T-cell (primary cell): ENCODE measurements around the gene CTNNBL1. TPM values are rescaled to one million over a fixed set of nuclear protein-coding genes. Genes with fewer than 3 reads are reported as not detected.

Source experiments
- ATAC-seq, 4 experiments: fragments of 200-7000 bp in 3 of 4; fragments of 150-1000 bp in 1 of 4; cut with Tn5 transposase; replicated peaks in 1 of 4; 1 replicate in 3 of 4; 2 replicates in 1 of 4; pipeline ENCODE4 v1.10.0; 2021; ENCODE audit warnings: moderate library complexity in 3 of 4, mild to moderate bottlenecking in 2 of 4, moderate number of reproducible peaks in 1 of 4
- CTCF ChIA-PET, 2 donors: fragments of 300-600 bp; sonication (Branson Sonifier 250); formaldehyde crosslinking; loops; one replicate each; lab custom pipeline; 2022; ENCODE audit warnings: antibody characterized with exemption in 2 of 2; lab: Charles Lee
- POLR2A ChIA-PET, 2 donors: fragments of 300-600 bp; sonication (Branson Sonifier 250); formaldehyde crosslinking; loops; one replicate each; lab custom pipeline; 2022; ENCODE audit warnings: antibody characterized with exemption in 2 of 2; lab: Charles Lee
- DNase-seq, 35 experiments: peaks; one replicate each; pipeline versions ENCODE4 v3.0.0 to v3.0.0-alpha.2; 2013 to 2023
- H3K27ac ChIP-seq: one replicate; pipeline ENCODE4 v1.5.1; 2013; ENCODE audit warnings: low read length
- H3K27me3 ChIP-seq, 2 experiments: replicated peaks in 1 of 2; 1 replicate in 1 of 2; 2 replicates in 1 of 2; pipeline versions ENCODE4 v1.6.1 to v1.7.0; 2013; ENCODE audit warnings: low read length in 1 of 2, mixed read lengths in 1 of 2; ENCODE audit not compliant: control insufficient read depth in 2 of 2, insufficient read depth in 2 of 2; ENCODE audit errors: extremely low read depth in 1 of 2
- H3K36me3 ChIP-seq, 2 donors: 1 replicate in 1 of 2; 2 replicates in 1 of 2; pipeline versions ENCODE4 v1.6.1 to v1.7.0; 2013; ENCODE audit warnings: low read length in 1 of 2; ENCODE audit not compliant: control insufficient read depth in 2 of 2, insufficient read depth in 1 of 2; ENCODE audit errors: extremely low read depth in 1 of 2
- H3K4me1 ChIP-seq, 2 experiments: 1 replicate in 1 of 2; 2 replicates in 1 of 2; pipeline versions ENCODE4 v1.6.1 to v1.7.0; 2013; ENCODE audit warnings: low read length in 2 of 2, mixed read lengths in 1 of 2; ENCODE audit not compliant: insufficient read depth in 2 of 2, control insufficient read depth in 1 of 2; ENCODE audit errors: extremely low read depth in 1 of 2
- H3K4me3 ChIP-seq, 2 donors: 1 replicate in 1 of 2; 2 replicates in 1 of 2; pipeline versions ENCODE4 v1.5.1 to v1.7.0; 2013; ENCODE audit warnings: mild to moderate bottlenecking in 2 of 2, low read length in 1 of 2, moderate library complexity in 1 of 2; ENCODE audit not compliant: control insufficient read depth in 1 of 2; ENCODE audit errors: extremely low read depth in 1 of 2
- H3K9me3 ChIP-seq: 2 replicates; pipeline ENCODE4 v1.7.0; 2013
- H3K27ac Mint-ChIP-seq, 2 donors: one replicate each; pipeline ENCODE4 v1.8.0; 2020 to 2021; ENCODE audit warnings: mild to moderate bottlenecking in 2 of 2, mixed read lengths in 2 of 2
- H3K27me3 Mint-ChIP-seq, 2 donors: one replicate each; pipeline ENCODE4 v1.8.0; 2021 to 2022; ENCODE audit warnings: mixed read lengths in 2 of 2
- H3K36me3 Mint-ChIP-seq: one replicate; pipeline ENCODE4 v1.8.0; 2021; ENCODE audit warnings: mixed read lengths
- H3K4me1 Mint-ChIP-seq, 3 donors: one replicate each; pipeline ENCODE4 v1.8.0; 2020 to 2022; ENCODE audit warnings: mixed read lengths in 3 of 3, mild to moderate bottlenecking in 1 of 3
- H3K4me3 Mint-ChIP-seq, 3 donors: one replicate each; pipeline ENCODE4 v1.8.0; 2020 to 2022; ENCODE audit warnings: mild to moderate bottlenecking in 3 of 3, mixed read lengths in 3 of 3, moderate library complexity in 3 of 3
- H3K9me3 Mint-ChIP-seq, 3 donors: one replicate each; pipeline ENCODE4 v1.8.0; 2020 to 2022; ENCODE audit warnings: mixed read lengths in 3 of 3
- WGBS: methylation state at CpG from one replicate; pipeline ENCODE4 v1.1.5; 2013; ENCODE audit warnings: missing lambda C conversion rate; ENCODE audit not compliant: insufficient coverage; 5-methylcytosine and 5-hydroxymethylcytosine counted together
- total RNA-seq, 35 experiments: library from RNA in 6 of 35; stranded (reverse) in 6 of 35; fragments of 120-200 nt in 1 of 35; gene quantifications; one replicate each; pipeline versions ENCODE4 v1.2.1 to v1.2.4 and lab custom pipeline; 2013 to 2026

Gene CTNNBL1
- total RNA-seq, 5 donors from 2014 or later (not counting 1 experiment from before 2014, with no cell fraction given) = 44.6 to 52.4 (median 49.4) TPM

GRCh38 chr20:37896932-37897548 is 203.2 kb downstream of the CTNNBL1 start:
- H3K9me3 Mint-ChIP-seq = peaks cover 0 to 4% (median 0%) of the 10 kb centered on the region in 3 donors
- CTCF ChIA-PET = no interaction called here
- H3K36me3 ChIP-seq = no peaks in the 10 kb centered on the region

GRCh38 chr20:37898233-37899104 is 204.6 kb downstream of the CTNNBL1 start:
- Mint-ChIP-seq H3K27ac (no peak overlapping the region), H3K9me3 (peaks cover 0 to 4% (median 0%) of the 10 kb centered on the region in 3 donors), H3K4me1 (peaks cover 3 to 14% (median 8%) of the 10 kb centered on the region in 3 donors), H3K27me3 (peaks cover 29 to 35% of the 10 kb centered on the region in 2 donors), H3K4me3 (no peak overlapping the region), H3K36me3 (no peaks in the 10 kb centered on the region)
- POLR2A ChIA-PET = no interaction called here
- Histone ChIP-seq H3K27ac (no peak overlapping the region), H3K4me3 (no peak overlapping the region), H3K27me3 (peaks cover 13 to 47% of the 10 kb centered on the region in 2 experiments), H3K9me3 (no peaks in the 10 kb centered on the region), H3K4me1 (peaks cover 0 to 2% of the 10 kb centered on the region in 2 experiments), H3K36me3 (no peaks in the 10 kb centered on the region)
- WGBS = 75% methylated on average over 8 of the region's 10 CpGs
- ATAC-seq (no peak), DNase-seq (no peak)
- CTCF ChIA-PET = no interaction called here

More at GRCh38 chr20:37896932-37897548, 203.2 kb downstream of the CTNNBL1 start:
- Histone ChIP-seq H3K4me3 (no peak overlapping the region), H3K27me3 (peaks cover 10 to 38% of the 10 kb centered on the region in 2 experiments), H3K9me3 (no peaks in the 10 kb centered on the region), H3K27ac (no peak overlapping the region), H3K4me1 (no peaks in the 10 kb centered on the region)
- DNase-seq = no peak
- ATAC-seq = no peak
- POLR2A ChIA-PET = no interaction called here
- 75% methylated on average over 12 of the region's 12 CpGs for WGBS
- Mint-ChIP-seq H3K4me1 (peaks cover 0 to 13% (median 3%) of the 10 kb centered on the region in 3 donors), H3K4me3 (no peak overlapping the region), H3K27me3 (peaks cover 26 to 31% of the 10 kb centered on the region in 2 donors), H3K36me3 (no peaks in the 10 kb centered on the region), H3K27ac (no peak overlapping the region)

DNA sequence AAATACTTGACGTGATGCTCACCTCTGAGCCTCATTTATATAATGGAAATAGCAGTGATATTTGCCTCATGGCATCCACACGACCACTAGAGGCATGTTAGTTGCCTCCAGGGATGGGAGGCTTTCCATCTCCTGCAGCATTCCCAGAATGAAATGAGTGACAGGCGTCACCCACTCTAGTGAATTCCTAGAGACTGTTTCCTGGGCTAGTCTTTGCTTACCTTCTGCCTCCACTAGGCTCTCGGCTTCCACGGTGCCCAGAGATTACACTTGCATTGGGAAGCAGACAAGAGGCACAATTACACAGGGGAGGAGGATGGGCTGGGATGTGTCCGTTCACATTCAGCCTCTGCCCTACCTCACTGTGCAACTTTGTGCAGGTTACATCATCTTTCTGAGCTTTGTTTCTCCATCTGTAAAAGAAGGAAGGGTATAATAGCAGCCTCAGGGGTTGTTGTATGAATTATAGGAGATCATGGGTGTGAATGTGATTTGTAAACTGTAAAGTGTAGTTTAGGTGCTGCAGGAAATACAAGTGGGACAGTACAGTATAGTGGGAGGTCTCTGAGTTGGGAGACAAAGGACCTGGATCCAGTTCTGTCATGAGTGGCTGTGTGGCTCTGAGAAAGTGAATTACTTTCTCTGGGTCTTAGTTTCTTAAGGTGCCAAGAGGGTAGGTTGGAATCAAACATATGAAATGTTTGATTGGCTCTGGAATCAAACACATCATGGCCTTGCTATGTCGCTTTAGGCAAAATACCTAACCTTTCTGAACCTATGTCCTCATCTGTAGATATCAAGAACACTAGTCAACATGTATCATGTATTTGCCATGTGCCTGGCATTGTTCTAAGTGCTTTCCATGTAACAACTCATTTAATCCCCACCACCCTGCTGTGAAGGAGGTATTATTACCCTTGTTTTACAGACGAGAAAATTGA is 205.5 kb downstream of the CTNNBL1 start:
- H3K9me3 ChIP-seq = no peaks in the 10 kb centered on the region
- CTCF ChIA-PET = interaction anchor here in 1 of 2 donors (0.6 kb wide), 1 partner anchor 335 kb away, joined by 3 read pairs; no protein-coding TSS in a partner anchor
- H3K4me1 Mint-ChIP-seq = peaks cover 8 to 15% (median 13%) of the 10 kb centered on the region in 3 donors

DNA sequence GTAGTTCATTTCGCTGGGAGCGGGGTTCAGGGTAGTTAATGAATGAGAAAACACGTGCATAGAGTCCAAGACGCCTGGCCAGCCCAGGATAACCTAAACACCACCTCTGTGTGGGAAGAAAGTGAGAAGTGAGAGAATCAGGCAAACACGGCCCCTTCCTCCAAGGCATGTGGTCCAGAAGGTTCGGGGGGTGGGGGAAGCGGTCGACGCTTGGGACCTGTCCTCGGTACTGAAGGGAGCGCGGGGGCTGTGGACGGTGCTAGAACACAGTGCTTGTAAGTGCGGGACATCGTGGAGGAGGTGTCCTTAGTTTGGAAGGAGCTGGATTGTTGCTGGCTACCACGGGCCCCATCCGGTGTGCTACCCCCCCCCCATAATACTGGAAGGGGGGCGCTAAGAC is 207.4 kb downstream of the CTNNBL1 start:
- H3K27me3 ChIP-seq = peaks cover 13 to 74% of the 10 kb centered on the region in 2 experiments
- Mint-ChIP-seq H3K9me3 (peaks cover 0 to 4% (median 0%) of the 10 kb centered on the region in 3 donors), H3K27me3 (peaks cover 53 to 61% of the 10 kb centered on the region in 2 donors), H3K27ac (no peak overlapping the region), H3K4me3 (peak overlapping the region in 1 of 3 donors; percentile 47), H3K36me3 (peaks cover 2% of the 10 kb centered on the region), H3K4me1 (peaks cover 8 to 15% (median 13%) of the 10 kb centered on the region in 3 donors)
- H3K27ac ChIP-seq = no peak overlapping the region
- H3K9me3 ChIP-seq = no peaks in the 10 kb centered on the region
- no peak for DNase-seq
- H3K4me3 ChIP-seq = no peak overlapping the region
- 31% methylated on average over 5 of the region's 18 CpGs for WGBS
- CTCF ChIA-PET = no interaction called here
- peaks cover 0 to 2% of the 10 kb centered on the region in 2 experiments for H3K4me1 ChIP-seq
- H3K36me3 ChIP-seq = no peaks in the 10 kb centered on the region
- POLR2A ChIA-PET = no interaction called here
- ATAC-seq = no peak

More for the DNA sequence above, 205.5 kb downstream of the CTNNBL1 start:
- H3K27me3 ChIP-seq = peaks cover 13 to 56% of the 10 kb centered on the region in 2 experiments
- peaks cover 0 to 4% (median 0%) of the 10 kb centered on the region in 3 donors for H3K9me3 Mint-ChIP-seq
- no peak overlapping the region for H3K27ac ChIP-seq
- H3K4me1 ChIP-seq = peaks cover 0 to 2% of the 10 kb centered on the region in 2 experiments
- peaks cover 38 to 44% of the 10 kb centered on the region in 2 donors for H3K27me3 Mint-ChIP-seq
- ATAC-seq (no peak), DNase-seq (no peak)
- no peak overlapping the region for H3K4me3 Mint-ChIP-seq
- 46% methylated on average over 4 of the region's 8 CpGs for WGBS
- H3K4me3 ChIP-seq = no peak overlapping the region
- peaks cover 2% of the 10 kb centered on the region for H3K36me3 Mint-ChIP-seq
- H3K36me3 ChIP-seq = no peaks in the 10 kb centered on the region
- POLR2A ChIA-PET = no interaction called here
- H3K27ac Mint-ChIP-seq = no peak overlapping the region

DNA sequence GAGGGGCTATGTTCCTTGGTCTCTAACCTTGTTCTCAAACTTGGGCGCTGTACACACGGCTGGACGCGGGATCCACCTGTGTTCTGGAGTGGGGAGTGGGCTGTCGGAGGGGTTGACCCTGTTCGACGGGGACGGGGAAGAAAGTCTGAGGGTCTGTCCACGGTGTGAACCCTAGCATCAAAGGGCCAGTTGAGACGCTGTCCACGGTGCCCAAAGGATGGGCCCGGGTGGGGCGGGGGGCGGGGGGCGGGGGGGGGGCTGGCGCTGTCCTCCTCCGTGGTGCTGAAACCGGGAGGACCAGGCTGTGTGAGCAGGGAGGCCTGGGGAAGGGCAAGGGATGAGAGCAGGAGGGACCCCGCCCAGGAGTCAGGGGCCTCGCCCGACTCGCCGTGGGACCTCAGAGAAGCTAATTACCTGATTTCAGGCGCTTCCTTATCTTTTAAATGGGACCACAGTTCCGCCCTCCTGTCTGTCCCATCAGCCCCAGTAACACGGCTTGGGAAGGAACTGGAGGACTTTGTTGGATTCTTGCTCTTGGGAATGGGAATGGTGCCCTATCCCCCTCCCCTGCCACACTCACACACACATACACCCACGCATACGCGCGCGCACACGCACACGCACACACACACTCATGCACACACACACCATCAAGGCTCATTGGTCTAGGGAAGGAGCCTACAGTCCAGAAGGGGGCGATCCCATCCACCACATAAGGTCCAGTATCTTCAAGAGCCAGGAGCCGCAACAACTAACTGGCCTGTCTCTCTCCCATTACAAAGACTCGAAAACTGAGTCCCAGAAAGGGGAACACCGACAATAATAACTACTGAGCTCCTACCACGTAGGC is 208.0 kb downstream of the CTNNBL1 start:
- Histone ChIP-seq H3K4me3 (no peak overlapping the region), H3K27ac (no peak overlapping the region), H3K9me3 (no peaks in the 10 kb centered on the region), H3K27me3 (peaks cover 13 to 79% of the 10 kb centered on the region in 2 experiments), H3K4me1 (peaks cover 0 to 2% of the 10 kb centered on the region in 2 experiments), H3K36me3 (no peaks in the 10 kb centered on the region)
- Mint-ChIP-seq H3K4me1 (peaks cover 8 to 15% (median 13%) of the 10 kb centered on the region in 3 donors), H3K36me3 (peaks cover 2% of the 10 kb centered on the region), H3K27ac (no peak overlapping the region), H3K27me3 (peaks cover 58 to 67% of the 10 kb centered on the region in 2 donors), H3K9me3 (peaks cover 0 to 4% (median 0%) of the 10 kb centered on the region in 3 donors), H3K4me3 (peak overlapping the region; percentile 9 to 52 (median 24))
- ATAC-seq (no peak), DNase-seq (peak in 1 of 35 experiments; percentile 24)
- POLR2A ChIA-PET = no interaction called here
- CTCF ChIA-PET = no interaction called here
- 18% methylated on average over 27 of the region's 38 CpGs for WGBS
